IPS DF 6.9 (cell line): ENCODE measurements around the gene PRKACA.
"Not testable (repeated sequence)": the region's sequence is repeated elsewhere in the genome, so short reads cannot be mapped to it uniquely, and the experiment has no call there.

Experiments
- DNase-seq: peaks from one replicate; pipeline ENCODE4 v3.0.0-alpha.2; 2013; ENCODE audit warnings: low read depth, low spot score
- H3K27ac ChIP-seq: one replicate; pipeline ENCODE4 v1.5.1; 2013; ENCODE audit warnings: low read length, control low read depth
- H3K27me3 ChIP-seq: 2 replicates; pipeline ENCODE4 v1.6.1; 2013; ENCODE audit warnings: mild to moderate bottlenecking, low read length; ENCODE audit not compliant: control insufficient read depth, insufficient read depth
- H3K36me3 ChIP-seq: 2 replicates; pipeline ENCODE4 v1.6.1; 2013; ENCODE audit warnings: low read length; ENCODE audit not compliant: control insufficient read depth, insufficient read depth
- H3K4me1 ChIP-seq: 2 replicates; pipeline ENCODE4 v1.6.1; 2013; ENCODE audit warnings: low read length; ENCODE audit not compliant: control insufficient read depth, insufficient read depth
- H3K4me3 ChIP-seq: 2 replicates; pipeline ENCODE4 v1.5.1; 2013; ENCODE audit warnings: mild to moderate bottlenecking, low read length
- H3K9me3 ChIP-seq: 2 replicates; pipeline ENCODE4 v1.6.1; 2013; ENCODE audit warnings: low read length, inconsistent platforms; ENCODE audit not compliant: control insufficient read depth, insufficient read depth
- WGBS: extraction: QIAGEN DNeasy Blood & Tissue Kit; methylation state at CpG from one replicate; pipeline ENCODE4 v1.1.7; 2013; ENCODE audit warnings: mixed read lengths, missing lambda C conversion rate; ENCODE audit not compliant: insufficient read length, insufficient coverage; 5-methylcytosine and 5-hydroxymethylcytosine counted together

Gene PRKACA

GRCh38 chr19:14048443-14049153 is 69.0 kb downstream of the PRKACA start:
- Histone ChIP-seq H3K27ac (no peak overlapping the region), H3K27me3 (no peaks in the 10 kb centered on the region), H3K9me3 (no peaks in the 10 kb centered on the region), H3K36me3 (no peaks in the 10 kb centered on the region; the same call in 1 of the 2 replicates), H3K4me3 (no peak overlapping the region), H3K4me1 (no peaks in the 10 kb centered on the region)
- DNase-seq: no peak
- no CpG with 5 or more reads among the region's 8 CpGs for WGBS

GRCh38 chr19:14047866-14048265 is 69.7 kb downstream of the PRKACA start:
- H3K27ac ChIP-seq, H3K4me1 ChIP-seq, DNase-seq, H3K36me3 ChIP-seq, H3K4me3 ChIP-seq, H3K27me3 ChIP-seq, H3K9me3 ChIP-seq: not testable (repeated sequence)
- no CpG with 5 or more reads among the region's 10 CpGs for WGBS

GRCh38 chr19:14042659-14043608 is 74.6 kb downstream of the PRKACA start:
- WGBS: no CpG with 5 or more reads among the region's 19 CpGs
- not testable (repeated sequence) for H3K4me1 ChIP-seq, H3K27ac ChIP-seq, H3K4me3 ChIP-seq, H3K9me3 ChIP-seq, DNase-seq, H3K27me3 ChIP-seq, H3K36me3 ChIP-seq
